SK-N-MC (cell line): ENCODE data around the gene PSG5.
"Not testable (repeated sequence)": the region's sequence is repeated elsewhere in the genome, so short reads cannot be mapped to it uniquely, and the experiment has no call there.

Experiments used
- EZH2 ChIP-seq: fragments of 200-600 bp; sonication (generic); IDR thresholded peaks from one replicate; pipeline ENCODE4 v1.6.1; 2017; ENCODE audit warnings: antibody characterized with exemption
- FOXP2 ChIP-seq: optimal IDR thresholded peaks from 2 replicates; pipeline ENCODE3; 2011; ENCODE audit warnings: mild to moderate bottlenecking, moderate library complexity; ENCODE audit not compliant: insufficient read depth; ENCODE audit errors: extremely low read length, control extremely low read depth
- POLR2AphosphoS5 ChIP-seq: IDR thresholded peaks from 2 replicates; pipeline ENCODE4 v1.6.1; 2012; ENCODE audit warnings: mild to moderate bottlenecking, low read depth, low read length, borderline replicate concordance

DNA sequence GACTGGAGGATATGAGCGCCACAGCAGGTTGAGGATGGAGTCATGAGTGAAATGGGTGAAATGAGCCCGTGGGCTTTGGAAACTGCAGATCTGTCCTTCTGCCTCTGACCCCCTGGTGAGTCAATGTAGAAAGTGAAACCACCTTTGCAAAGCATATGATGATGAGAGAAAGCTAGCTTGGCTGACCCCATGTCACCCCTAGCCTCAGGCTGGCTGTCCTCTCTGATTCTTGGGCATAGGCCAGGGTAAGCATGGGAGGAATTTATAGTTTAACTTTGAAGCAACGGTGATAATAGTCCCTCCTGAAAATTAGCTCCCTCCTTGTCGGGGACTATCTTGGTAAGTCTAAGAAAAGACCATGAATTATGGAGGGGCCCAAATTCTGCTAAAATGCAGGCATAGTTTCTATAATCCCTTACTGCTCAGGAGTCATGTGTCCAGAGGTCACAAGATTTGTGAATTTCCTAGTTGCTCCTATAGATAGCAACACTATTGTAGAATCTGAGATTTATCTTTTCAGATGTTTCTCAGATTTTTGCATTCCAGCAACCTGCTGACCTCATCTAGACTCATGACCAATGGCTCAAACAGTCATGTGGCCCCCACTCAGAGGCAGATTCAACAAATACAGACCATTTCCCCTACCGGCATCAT is 38.0 kb upstream of the PSG5 start:
- not testable (repeated sequence) for TF ChIP-seq POLR2AphosphoS5, EZH2, FOXP2
